GM19043 (cell line): Measurements from ENCODE around the gene SLC25A28.

ENCODE experiments used
- ATAC-seq: cut with Tn5 transposase; IDR thresholded peaks from one replicate; pipeline ENCODE4 v1.9.1; 2021; ENCODE audit warnings: low read depth; ENCODE audit not compliant: unreplicated experiment

The SLC25A28 gene

GRCh38 chr10:99619851-99620710 is at the start of gene SLC25A28:
SLC25A28 (minus strand) TSS chr10:99620439; CDS start chr10:99620335, 104 bp downstream.
- no peak for ATAC-seq

DNA sequence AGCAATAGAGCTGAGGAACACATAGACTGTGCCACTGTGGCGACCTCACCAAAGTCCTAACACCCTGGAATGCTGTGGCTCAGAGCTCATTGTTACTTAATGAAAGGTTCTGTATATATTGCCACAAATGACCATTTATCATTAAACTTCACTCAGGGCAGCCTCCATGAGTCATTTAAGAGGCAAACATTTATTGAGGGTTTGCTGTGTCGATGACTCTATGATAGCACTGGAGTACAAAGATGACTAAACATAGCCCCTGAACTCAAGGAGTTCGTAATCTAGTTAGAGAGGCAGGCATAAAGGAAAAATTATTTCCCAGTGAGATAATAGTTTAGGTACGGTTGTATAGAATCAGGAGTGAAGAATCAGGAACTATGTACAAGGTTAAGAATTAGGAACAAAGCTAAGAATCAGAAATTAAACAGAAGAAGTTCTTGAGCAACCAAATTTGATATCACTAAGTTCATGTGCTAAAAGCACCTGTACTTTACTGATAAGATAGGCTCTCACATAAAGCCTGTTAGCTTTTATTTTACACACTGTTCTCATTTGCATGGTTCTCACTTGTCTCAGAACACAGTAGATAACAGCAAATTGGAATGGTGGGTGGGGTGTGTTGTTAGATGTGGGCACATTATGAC is 47.0 kb upstream of the SLC25A28 start:
- ATAC-seq = no peak

DNA sequence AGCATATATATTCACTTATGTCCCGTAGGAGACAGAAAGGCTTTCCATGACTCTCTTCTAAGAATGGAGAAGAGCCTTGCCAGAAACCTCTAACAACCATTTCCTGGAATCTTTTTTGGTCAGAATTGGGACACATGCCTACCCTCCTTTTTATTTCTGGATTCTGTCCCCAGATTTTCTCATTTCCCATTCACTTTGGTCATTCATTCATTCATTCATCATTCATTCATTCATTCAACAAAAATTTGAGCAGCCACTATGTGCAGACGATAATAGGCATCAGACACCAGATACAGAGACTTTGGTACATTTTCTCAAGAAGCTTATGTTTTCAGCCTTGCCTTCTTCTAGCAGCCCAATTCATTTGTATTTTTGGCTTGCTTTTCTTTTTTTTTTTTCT is 45.1 kb upstream of the SLC25A28 start:
- ATAC-seq = no peak

GRCh38 chr10:99661377-99661763 is 41.1 kb upstream of the SLC25A28 start:
- ATAC-seq = no peak

- no peak for ATAC-seq
Measured at GRCh38 chr10:99660662-99661376, 40.6 kb upstream of the SLC25A28 start.

- no peak for ATAC-seq
Measured at GRCh38 chr10:99659868-99660366, 39.7 kb upstream of the SLC25A28 start.

GRCh38 chr10:99659031-99659867 is 39.0 kb upstream of the SLC25A28 start, which contains the start of gene ENTPD7:
ENTPD7 (plus strand) TSS chr10:99659509; CDS start chr10:99659957, 448 bp downstream.
- peak; percentile 99 for ATAC-seq

DNA sequence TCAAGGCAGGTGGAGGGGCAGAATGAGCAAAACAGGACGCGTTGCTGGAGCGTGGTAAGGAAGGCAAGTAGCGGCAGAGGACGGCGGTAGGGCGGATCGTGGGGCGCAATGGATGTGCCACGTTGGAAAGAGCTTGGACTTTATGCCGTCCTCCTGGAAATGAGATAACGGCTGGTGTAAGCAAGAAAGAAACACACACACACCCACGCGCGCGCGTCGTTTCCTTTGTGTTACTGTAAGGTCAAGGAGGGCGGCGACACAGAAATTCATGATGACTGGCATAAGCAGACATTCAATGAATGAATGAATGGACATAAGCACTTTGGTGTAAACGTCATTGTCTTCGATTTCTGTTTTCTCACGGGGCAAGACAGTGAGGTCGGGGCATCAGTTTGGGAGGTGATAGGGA is 38.4 kb upstream of the SLC25A28 start:
- no peak for ATAC-seq

DNA sequence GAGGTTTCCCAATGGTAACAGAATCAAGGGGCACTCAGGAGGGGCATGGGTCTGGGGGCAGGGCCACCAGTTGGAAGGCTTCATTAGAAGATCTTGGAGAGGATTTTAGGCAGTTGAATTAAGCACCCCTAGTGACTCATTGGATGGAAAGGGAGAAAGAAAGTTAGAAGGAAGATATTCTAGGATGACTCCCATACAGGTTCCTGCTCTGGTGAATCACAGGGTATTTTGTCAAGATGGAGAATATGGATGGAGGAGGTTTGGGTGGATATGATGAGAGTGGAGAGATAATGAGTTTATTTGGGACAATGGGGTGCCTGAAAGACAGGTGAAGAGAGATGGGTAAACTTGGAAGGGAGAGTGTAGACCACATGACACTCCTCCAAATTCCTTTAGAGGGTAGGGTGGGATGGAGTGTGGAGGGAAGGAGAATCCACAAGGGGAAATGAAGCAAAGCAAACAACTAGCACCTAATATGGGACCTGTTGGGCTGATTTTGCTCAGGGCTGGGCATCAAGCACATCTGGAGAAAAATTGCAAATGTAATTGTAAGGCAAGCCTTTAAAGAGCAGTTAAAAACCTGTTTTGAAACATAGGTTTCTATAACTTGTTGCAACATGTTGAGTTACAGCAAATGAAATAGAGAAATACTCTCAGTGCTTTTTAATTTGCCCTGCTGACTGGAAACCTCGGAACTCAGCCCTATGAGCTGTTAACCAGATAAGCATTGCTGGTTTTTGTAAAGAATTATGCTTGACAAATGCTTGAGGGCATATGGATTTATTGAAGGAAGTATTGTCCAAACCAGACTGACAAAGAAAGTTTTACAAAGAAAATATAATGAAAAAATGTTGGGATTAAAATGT is 36.2 kb upstream of the SLC25A28 start:
- ATAC-seq = no peak

- ATAC-seq = no peak
Measured at GRCh38 chr10:99654390-99655175, 34.3 kb upstream of the SLC25A28 start.

DNA sequence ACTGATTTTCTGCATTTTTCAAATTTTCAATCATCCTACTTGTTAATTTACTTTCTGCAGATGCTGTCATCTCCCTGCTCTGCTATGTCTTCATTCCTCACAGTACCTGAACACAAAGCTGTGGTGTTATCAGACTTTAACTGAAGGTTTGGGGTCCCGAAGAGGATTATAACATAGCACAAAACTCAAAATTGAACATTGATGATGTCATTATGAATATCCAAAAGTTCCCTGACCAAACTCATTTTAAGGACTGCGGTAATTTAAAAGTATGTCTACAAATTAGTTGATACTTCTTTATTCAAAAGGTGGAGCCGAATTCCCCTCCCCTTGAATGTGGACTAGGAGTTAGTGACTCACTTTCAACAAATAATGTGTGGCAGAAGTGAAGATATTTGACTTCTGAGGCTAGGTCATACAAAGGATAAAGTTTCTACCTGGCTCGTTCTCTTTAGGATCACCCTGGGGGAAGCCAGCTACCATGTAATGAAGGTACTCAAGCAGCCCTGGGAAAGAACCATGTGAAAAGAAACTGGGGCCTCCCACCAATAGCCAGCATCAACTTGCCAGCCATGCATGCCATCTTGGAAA is 32.7 kb upstream of the SLC25A28 start:
- no peak for ATAC-seq

DNA sequence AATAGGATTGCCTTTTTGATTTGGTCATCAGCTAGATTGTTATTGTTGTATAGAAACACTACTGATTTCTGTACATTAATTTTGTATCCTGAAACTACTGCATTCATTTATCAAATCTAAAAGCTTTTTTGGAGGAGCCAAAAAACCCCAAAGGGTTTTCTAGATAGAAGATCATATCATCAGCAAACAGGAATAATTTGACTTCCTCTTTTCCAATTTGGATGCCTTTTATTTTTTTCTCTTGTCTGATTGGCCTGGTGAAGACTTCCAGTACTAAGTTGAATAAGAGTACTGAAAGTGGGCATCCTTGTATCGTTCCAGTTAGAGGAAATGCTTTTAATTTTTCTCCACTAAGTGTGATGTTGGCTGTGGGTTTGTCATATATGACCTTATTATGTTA is 28.5 kb upstream of the SLC25A28 start:
- no peak for ATAC-seq

DNA sequence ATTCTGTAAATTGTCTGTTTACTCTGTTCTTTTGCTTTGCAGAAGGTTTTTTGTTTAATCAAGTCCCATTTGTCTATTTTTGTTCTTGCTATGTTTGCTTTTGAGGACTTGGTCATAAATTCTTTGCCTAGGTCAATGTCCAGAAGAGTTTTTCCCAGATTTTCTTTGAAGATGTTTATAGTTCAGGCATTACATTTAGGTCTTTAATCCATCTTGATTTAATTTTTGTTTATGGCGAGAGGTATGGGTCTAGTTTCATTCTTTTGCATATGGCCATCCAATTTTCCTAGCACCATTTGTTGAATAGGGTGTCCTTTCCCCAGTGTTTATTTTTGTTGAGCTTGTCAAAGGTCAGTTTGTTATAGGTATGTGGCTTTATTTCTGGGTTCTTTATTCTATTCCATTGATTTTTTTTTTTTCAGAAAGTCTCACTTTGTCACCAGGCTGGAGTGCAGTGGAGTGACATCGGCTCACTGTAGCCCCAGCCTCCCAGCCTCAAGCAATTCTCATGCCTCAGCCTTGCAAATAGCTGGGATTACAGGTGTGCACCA is 27.4 kb upstream of the SLC25A28 start:
- no peak for ATAC-seq

- ATAC-seq = no peak
Measured at GRCh38 chr10:99633832-99634231, 13.6 kb upstream of the SLC25A28 start.

GRCh38 chr10:99631496-99631895 is 11.3 kb upstream of the SLC25A28 start:
- no peak for ATAC-seq

DNA sequence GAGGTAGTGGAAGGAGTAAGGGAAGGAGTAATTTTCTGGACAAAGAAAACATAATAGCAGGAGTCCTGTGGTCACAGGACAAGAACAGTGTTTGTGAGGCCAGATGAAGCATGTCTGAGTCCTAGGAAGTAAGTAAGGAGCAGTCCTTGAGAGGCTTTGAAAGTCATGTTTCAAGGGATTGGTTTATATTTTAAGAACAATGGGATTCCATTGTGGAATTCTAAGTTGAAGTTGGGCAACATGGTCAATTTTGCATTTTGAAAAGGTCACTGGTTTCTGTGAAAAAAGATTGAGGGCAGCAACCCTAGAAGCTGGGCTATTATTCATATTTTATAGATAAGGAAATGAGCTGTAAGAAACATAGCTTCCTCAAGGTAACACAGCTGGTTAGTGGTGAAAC is 10.8 kb upstream of the SLC25A28 start:
- ATAC-seq = no peak

GRCh38 chr10:99630433-99630832 is 10.2 kb upstream of the SLC25A28 start:
- no peak for ATAC-seq

DNA sequence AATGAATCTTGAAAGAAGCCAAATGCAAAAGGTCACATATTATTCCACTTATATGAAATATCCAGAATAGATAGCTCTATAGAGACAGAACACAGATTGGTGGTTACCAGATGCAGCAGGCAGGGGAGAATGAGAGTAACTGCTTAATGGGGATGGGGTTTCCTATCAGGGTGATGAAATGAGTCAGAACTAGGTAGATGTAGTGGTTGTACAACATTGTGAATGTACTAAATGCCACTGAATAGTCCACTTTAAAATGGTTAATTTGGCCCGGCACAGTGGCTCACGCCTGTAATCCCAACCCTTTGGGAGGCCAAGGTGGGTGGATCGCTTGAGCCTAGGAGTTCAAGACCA is 9.4 kb upstream of the SLC25A28 start:
- no peak for ATAC-seq
